ENCODE results near the gene KRTAP4-7.
"Not testable (repeated sequence)": the region's sequence is repeated elsewhere in the genome, so short reads cannot be mapped to it uniquely, and the experiment has no call there.

The KRTAP4-7 gene

DNA sequence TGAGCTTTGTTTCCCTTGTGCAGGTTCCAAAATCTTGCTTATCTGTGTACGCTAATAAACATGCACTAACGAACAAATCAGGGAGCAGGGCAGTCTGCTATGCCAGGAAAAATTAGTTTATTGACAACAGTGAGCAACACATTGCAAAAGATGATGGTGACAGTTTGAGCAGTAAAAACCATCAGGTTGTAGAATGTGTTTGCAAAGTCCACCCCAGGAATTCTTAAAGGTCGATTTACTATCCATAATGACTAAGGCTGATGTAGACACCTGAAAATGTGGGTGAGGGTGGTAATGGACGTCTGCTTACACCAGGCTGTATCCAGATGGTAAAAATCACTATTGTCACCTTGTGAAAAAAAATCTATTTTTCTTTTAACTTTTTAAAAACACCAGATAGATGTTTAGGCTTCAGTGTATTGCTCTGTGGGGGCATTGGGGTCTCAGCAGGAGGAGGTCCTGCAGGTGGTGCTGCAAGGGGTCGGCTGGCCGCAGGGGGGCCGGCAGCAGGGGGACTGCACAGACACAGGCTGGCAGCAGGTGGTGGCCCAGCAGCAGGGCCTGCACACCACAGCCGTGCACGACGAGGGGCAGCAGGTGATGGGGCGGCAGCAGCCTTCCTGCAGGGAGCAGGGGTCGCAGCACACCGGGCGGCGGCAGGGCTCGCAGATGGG is 18.8 kb upstream of the KRTAP4-7 start:
- not testable (repeated sequence) for DNase-seq (ENCODE audit: low read depth)

DNA sequence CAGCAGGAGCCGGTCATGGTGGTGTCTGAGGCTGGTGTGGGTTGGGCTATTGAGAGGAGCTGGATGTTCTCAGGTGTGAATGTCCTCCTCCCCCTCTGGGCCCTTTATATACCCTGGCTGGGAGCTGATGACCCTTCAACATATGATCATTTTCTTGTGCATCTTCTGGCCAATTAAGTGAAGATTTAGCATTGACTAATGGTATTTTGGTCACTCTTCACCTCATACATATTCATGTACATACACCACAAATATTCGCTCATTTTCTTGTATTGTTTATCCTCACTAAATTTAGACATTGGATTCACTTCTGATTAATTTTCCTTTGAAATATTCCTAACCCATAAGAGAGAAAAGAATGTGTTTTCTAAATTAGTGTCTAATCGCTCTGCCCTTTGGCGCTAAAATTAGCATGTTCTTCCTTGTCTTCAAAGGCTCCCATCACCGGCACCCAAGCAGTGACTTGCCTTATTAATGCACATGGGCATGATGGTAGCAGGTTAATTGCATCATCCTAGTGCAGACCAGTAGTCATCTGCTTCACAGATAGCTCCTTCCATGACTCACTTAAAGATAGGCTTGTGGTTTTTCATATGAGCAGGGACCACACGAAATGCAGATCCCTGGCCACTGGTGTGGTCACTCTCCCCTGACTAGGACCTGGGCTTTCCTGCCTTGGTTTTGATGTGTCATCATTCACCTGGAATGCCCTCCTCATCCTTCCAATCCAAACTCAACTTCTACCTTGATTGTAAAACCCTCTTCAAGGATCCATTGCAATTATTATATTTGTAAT is 17.9 kb upstream of the KRTAP4-7 start, which contains the start of gene KRTAP2-4:
Gene KRTAP2-4 (minus strand): TSS at position 51 of the 796 bp plus-strand sequence. CDS start 34 bp downstream, at position 17.
- peak; percentile 52 for DNase-seq (ENCODE audit: low read depth)

DNA sequence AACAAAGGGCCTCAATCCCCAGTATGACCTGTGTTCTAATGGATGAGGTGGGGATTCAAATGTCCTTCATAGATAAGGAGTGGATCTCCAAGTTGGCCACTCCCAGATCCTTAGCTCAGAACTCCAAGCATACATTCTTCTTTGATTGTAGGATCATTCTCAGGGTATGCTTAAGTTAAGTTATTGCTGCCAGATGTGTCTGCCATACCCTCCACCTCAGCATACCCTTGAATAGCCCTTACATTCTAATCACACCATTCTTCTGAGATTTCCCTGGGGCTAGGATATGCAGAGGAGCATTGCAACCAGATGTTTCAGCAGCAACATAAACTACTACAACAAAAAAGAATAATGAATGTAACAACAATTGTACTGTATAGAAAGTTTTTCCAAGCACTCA is 16.7 kb upstream of the KRTAP4-7 start:
- DNase-seq (ENCODE audit: low read depth): no peak

DNA sequence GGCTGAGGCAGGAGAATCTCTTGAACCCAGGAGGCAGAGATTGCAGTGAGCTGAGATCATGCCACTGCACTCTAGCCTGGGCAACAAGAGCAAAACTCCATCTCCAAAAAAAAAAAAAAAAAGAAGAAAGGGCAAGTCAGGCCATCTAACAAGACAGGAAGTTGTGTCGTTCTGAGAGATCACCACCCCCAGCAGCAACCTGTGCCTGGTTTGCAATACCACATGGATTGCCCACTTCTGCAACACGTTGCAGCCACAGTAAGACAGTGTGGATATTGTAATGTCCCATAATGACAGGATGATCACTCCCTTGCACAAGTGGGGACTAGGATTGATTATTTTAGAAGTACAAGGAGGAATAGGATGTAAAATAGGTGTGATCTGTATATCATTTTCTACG is 14.9 kb upstream of the KRTAP4-7 start:
- no peak for DNase-seq (ENCODE audit: low read depth)

DNA sequence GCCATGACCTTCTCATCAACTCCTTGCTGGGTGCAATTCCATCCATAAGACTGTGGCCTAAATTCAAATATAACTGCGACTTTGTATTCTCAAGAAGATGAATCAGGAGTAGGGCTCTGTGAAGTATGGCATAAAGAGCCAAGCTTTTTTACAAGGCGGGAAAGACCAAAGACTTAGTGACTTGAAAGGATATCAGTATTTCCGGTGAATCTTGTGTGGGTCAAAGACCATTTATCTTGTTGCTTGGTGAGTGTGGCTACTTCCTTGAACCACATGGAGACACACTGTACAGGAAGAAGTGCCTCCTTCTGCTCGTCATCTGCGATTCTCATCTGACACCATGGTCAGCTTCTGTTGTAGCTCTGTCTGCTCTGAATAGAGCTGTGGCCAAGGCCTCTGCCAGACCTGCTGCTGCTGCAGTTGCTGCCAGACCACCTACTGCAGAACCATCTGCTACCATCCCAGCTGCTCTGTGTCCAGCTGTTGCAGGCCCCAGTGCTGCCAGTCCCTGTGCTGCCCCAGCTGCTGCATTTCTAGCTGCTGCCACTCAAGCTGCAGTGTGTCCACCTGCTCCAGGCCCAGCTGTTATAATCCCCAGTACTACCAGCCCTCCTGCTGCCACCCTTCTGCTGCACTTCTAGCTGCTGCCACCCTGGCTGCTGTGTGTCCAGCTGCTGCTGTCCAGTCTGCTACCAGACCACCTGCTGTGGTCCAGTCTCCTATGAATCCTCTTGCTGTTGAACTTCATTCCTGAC is 12.2 kb upstream of the KRTAP4-7 start:
- no peak for DNase-seq (ENCODE audit: low read depth)

DNA sequence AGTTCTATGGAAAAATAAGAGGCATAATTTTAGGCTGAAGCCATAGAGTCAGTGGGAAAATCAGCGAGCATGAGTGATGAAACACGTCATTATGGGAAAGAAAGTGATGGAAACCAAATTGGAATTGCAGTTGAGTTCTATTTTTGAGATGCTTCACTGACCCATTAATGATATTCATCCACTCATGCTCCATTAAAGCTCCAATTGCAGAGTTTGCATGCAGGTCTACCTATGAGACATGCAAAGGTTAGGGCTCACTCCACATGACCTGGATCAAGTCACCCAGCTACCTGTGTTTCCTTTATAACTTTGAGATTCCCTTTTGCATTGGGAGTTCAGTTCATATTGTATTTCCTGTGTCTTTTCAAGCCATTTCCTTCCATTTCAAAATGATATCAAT is 10.3 kb upstream of the KRTAP4-7 start:
- no peak for DNase-seq (ENCODE audit: low read depth)

DNA sequence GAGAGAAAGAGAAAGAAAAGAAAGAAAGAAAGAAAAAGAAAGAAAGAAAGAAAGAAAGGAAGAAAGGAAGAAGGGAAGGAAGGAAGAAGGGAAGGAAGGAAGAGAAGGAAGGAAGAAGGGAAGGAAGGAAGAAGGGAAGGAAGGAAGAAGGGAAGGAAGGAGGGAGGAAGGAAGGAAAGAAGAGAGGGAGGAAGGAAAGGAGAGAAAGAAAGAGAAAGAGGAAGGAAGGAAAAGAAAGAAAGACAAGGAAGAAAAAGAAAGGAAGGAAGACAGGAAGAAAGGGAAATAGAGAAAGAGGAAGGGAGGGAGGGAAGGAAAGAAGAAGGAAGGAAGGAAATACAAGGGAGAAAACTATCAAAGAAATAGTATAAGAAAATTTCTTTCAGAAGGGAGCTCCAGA is 7.2 kb upstream of the KRTAP4-7 start:
- no peak for DNase-seq (ENCODE audit: low read depth)

DNA sequence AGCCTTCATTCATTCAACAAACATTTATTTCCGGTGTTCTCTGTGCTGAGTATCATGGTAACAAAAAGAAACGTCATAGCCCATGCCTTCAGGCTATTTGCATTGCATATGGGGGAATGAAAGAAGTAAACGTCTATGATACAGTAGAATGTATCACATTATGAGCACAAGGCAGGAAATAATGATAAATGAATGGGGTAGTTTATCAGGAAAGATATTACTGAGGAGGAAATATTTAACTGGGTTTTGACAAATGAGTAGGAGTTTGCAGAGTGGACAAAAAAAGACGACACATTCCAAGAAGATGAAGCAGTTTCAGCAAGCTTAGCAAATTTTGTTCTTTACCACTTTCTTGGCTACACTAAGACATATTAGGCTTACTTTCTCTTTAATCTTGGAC is 1.3 kb upstream of the KRTAP4-7 start:
- no peak for DNase-seq (ENCODE audit: low read depth)

DNA sequence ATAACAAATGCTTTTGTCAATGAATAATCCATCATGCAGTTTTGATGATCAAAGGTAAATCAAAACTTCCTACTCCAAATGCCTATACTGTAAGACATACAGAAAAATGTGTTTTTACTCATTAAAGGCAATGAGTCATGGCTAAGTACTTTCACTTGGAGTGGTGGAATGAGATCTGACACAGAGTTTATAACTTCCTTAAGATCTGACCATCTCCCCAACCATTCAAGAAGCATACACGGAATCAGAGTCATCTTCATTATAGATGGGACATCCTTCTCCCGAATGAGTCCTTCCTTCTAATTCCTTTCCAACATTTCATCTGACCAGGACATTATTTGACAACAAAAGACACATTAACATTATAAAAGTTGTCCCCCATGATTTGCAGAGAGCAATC is 523 bp upstream of the KRTAP4-7 start:
- DNase-seq (ENCODE audit: low read depth): not testable (repeated sequence)

DNA sequence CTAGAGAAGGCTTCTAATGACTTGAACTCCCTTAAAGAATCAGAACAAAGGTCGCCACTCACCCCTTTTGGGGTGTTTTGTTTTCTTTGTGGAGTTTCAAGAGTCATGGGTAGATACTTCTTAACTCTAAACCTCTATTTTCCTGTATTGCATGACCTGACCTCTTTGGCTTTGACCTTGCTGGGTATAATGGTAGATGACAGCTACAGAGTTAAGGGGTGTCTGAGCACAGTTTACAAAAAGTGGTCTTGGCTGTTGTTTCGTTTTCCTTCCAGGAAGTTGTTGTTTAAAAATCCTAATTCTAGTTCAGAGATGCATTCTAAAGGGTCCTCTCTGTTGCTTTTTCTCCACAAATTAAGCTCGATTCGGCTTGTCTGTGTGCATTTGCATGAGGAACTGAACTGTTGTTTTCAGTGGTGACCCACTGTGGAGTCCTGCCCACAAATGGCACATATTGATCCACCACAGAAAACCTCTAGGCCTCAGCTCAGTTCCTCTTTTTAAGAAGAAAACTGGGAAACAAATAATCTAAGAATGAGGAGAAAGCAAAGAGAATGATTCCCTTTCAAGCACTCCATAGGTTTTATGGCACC is 4.9 kb downstream of the KRTAP4-7 start:
- not testable (repeated sequence) for DNase-seq (ENCODE audit: low read depth)

DNA sequence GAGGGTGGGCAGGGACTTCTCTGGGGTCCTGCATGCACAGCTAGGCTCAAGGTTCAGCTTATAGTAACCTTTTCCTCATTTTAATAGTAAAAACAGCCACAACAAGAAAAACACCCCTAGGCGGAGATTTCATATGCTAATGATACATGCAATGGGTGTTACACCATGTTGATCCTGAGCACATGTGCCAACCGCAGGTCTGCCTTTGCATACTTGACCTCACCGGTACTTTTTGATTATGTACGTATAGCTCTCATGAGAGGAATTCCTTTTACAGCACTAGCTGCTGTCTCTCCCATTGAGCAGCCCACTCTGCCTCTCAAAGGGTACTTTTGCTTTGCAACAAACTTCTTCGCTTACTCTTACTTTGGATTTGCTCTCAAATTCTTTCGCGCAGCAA is 12.1 kb downstream of the KRTAP4-7 start:
- no peak for DNase-seq (ENCODE audit: low read depth)

DNA sequence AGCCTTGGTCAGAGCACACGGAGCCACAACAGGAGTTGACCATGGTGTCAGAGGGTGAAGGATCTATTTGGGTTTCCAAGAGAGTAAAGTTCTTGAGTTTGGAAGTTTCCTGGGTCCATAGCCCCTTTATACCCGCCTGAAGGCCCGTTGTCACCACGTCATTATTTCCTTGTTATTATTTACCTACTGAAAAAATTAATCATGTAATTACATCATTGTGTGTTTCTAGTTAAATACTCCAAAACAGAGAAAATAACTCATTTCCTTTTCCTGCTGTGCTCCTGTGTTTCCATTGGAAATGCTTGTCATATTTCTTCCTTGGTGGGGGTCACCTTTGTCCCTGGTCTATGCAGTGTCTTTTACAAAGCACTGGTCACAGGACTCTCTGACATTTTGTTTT is 14.1 kb downstream of the KRTAP4-7 start, which contains the start of gene KRTAP4-8:
Gene KRTAP4-8 (minus strand): TSS at position 101 of the 400 bp plus-strand sequence. CDS start 58 bp downstream, at position 43.
- no peak for DNase-seq (ENCODE audit: low read depth)

DNA sequence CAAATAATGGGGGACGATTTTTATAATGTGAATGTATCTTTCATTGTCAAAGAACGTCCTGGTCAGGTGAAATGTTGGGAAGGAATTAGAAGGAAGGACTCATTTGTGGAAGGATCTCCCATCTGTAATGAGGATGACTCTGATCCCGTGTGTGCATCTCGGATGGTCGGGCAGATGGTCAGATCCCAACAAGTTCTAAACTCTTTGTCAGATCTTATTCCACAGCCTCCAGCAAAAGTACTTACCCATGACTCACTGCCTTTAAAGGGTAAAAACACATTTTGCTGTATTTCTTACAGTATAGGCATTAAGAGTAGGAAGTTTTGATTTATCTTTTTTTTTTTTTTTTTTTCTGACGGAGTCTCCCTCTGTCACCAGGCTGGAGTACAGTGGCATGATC is 14.5 kb downstream of the KRTAP4-7 start:
- DNase-seq (ENCODE audit: low read depth): no peak

DNA sequence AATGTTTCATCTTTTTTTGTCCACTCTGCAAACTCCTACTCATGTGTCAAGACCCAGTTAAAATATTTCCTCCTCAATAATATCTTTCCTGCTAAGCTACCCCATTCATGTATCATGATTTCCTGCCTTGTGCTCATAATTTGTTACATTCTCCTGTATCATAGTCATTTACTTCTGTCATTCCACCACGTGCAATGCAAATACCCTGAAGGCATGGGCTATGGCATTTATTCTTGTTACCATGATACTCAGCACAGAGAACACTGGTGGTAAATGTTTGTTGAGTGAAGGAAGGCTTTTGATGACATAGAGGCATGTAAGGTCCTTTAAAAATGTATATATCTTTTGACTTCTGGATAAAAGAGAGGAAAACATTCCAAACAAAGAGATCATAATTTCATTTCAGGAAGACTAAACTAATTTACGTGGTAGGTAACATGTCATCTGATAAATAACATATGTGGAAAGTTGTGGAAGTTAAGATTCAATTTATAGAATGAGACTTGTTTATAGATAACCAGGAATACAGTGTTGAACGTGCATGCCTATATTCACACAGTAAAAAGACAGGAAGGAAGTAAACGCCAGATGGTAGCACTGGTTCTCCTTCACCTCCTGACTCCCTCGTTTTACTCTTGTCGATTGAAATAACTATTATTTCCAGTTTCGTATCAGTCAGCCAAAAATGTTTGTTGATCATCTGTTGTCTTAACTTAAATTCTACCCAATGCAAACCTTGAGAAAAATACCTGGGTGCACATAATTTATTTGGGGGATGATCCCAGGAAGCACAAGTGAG is 15.9 kb downstream of the KRTAP4-7 start:
- not testable (repeated sequence) for DNase-seq (ENCODE audit: low read depth)

DNA sequence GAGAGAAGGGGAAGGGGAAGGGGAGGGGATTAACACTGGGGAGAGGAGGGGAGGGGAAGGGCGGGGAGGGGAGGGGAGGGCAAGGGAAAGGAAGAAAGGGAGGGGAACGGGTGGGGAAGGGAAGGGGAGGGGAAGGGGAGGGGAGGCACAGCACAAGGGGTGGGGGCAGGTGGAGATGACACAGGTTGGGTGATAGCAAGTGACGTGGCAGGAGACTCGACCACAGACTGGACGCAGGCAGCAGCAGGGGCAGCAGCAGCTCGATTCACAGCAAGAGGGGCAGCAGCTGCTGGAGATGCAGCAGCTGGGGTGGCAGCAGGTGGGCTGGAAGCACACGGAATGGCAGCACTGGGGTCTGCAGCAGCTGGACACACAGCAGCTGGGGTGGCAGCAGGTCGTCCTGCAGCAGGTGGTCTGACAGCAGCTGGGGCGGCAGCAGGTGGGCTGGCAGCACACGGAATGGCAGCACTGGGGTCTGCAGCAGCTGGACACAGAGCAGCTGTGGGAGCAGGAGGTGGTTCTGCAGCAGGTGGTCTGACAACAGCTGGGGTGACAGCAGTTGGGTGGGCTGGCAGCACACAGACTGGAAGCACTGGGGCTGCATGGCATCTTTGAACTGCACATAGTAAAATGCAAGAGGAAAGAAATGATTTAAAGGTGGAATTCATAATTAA is 17.8 kb downstream of the KRTAP4-7 start, which contains the start of gene KRTAP4-16:
Gene KRTAP4-16 (minus strand): TSS at position 624 of the 674 bp plus-strand sequence. CDS start 0 bp downstream, at position 624.
- DNase-seq (ENCODE audit: low read depth): no peak

DNA sequence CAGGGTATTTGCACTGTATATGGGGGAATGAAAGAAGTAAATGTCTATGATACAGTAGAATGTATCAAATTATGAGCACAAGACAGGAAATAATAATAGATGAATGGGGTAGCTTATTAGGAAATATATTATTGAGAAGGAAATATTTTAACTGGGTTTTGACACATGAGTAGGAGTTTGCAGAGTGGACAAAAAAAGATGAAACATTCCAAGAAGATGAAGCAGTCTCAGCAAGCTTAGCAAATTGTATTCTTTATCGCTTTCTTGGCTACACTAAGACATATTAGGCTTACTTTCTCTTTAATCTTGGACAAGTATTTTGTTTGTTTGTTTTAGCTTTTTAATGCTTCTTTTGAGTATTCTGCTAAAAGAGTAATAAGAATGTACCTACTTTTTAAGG is 19.9 kb downstream of the KRTAP4-7 start:
- DNase-seq (ENCODE audit: low read depth): no peak

DNA sequence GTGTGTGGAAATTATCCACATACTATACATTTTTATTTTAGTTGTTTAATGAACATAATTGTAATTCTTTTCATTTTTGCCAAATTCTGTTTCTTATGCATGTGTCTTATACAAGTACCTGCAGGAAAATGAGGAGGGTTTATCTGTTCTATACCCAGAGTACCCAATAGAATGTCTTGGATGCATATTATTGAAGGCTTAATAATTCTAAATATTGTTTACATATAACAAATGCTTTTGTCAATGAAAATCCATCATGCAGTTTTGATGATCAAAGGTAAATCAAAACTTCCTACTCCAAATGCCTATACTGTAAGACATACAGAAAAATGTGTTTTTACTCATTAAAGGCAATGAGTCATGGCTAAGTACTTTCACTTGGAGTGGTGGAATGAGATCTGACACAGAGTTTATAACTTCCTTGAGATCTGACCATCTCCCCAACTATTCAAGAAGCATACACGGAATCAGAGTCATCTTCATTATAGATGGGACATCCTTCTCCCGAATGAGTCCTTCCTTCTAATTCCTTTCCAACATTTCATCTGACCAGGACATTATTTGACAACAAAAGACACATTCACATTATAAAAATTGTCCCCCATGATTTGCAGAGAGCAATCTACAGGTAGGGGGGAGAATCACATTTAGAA is 20.6 kb downstream of the KRTAP4-7 start:
- DNase-seq (ENCODE audit: low read depth): not testable (repeated sequence)

DNA sequence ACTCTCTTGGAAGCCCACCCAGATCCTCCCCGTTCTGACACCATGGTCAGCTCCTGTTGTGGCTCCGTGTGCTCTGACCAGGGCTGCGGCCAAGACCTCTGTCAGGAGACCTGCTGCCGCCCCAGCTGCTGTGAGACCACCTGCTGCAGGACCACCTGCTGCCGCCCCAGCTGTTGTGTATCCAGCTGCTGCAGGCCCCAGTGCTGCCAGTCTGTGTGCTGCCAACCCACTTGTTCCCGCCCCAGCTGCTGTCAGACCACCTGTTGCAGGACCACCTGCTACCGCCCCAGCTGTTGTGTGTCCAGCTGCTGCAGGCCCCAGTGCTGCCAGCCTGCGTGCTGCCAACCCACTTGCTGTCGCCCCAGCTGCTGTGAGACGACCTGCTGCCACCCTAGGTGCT is 21.4 kb downstream of the KRTAP4-7 start, which contains the start of gene KRTAP4-9:
Gene KRTAP4-9 (plus strand): TSS at position 43 of the 400 bp plus-strand sequence. CDS start 0 bp downstream, at position 43.
- not testable (repeated sequence) for DNase-seq (ENCODE audit: low read depth)

DNA sequence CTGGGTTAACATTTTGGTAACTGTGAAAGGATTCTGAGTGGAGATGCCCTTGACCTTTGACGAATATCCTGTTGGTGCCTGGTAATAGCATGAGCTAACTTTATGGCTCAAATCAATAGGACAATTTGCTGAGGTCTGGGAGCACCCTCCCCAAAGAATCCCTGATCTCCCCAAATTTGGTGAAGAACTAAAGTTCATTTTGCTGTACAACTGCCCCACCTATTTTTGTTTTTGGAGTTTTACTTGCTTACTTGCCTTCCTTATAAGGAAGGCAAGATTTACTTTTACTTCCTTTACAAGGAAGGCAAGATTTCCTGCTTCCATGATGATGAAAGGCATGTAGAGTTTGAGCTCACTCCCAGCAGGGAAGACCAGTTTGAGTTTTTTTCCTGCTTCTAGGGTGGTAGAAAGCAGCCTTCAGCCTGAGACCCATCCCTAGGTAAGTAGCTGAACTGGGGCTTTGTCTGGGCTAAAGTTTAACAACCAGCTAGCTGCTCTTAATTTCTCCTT is 24.0 kb downstream of the KRTAP4-7 start:
- DNase-seq (ENCODE audit: low read depth): no peak
